KMS-11 (cell line): Measurements from ENCODE around the gene IL26.

ENCODE experiments used
- H2AFZ ChIP-seq: fragments of 200-600 bp; sonication (generic); 2 replicates; pipeline ENCODE4 v1.6.1; 2016; ENCODE audit warnings: antibody characterized with exemption, mixed run types, low read depth
- H3K27ac ChIP-seq: fragments of 200-600 bp; sonication (generic); 2 replicates; pipeline ENCODE4 v1.6.1; 2016; ENCODE audit warnings: mild to moderate bottlenecking, mixed run types
- H3K27me3 ChIP-seq: fragments of 200-600 bp; sonication (generic); 2 replicates; pipeline ENCODE4 v1.6.1; 2017; ENCODE audit warnings: mild to moderate bottlenecking, low read depth, mixed run types, moderate library complexity; ENCODE audit not compliant: insufficient read depth
- H3K36me3 ChIP-seq: fragments of 200-600 bp; sonication (generic); 2 replicates; pipeline ENCODE4 v1.6.1; 2017; ENCODE audit warnings: mild to moderate bottlenecking, mixed run types; ENCODE audit not compliant: insufficient read depth
- H3K4me1 ChIP-seq: fragments of 200-600 bp; sonication (generic); 2 replicates; pipeline ENCODE4 v1.6.1; 2016; ENCODE audit warnings: mild to moderate bottlenecking, low read depth, mixed run types; ENCODE audit not compliant: poor library complexity, severe bottlenecking
- H3K4me2 ChIP-seq: fragments of 200-600 bp; sonication (generic); 2 replicates; pipeline ENCODE4 v1.7.0; 2016; ENCODE audit warnings: mild to moderate bottlenecking, mixed run types
- H3K4me3 ChIP-seq: fragments of 200-600 bp; sonication (generic); IDR thresholded peaks from 2 replicates; pipeline ENCODE4 v1.6.1; 2017; ENCODE audit warnings: low read depth, low read length, mixed read lengths; ENCODE audit not compliant: insufficient read depth
- H3K79me2 ChIP-seq: fragments of 200-600 bp; sonication (generic); 2 replicates; pipeline ENCODE4 v1.6.1; 2016; ENCODE audit warnings: low read depth, mixed run types; ENCODE audit not compliant: insufficient read depth
- H3K9ac ChIP-seq: fragments of 200-600 bp; sonication (generic); 2 replicates; pipeline ENCODE4 v1.6.1; 2016; ENCODE audit warnings: mild to moderate bottlenecking, mixed run types
- H4K20me1 ChIP-seq: fragments of 200-600 bp; sonication (generic); 2 replicates; pipeline ENCODE4 v1.6.1; 2016; ENCODE audit warnings: mild to moderate bottlenecking, mixed run types; ENCODE audit not compliant: insufficient read depth
- CTCF ChIP-seq: fragments of 200-600 bp; sonication (generic); conservative IDR thresholded peaks from 2 replicates; pipeline ENCODE4 v1.6.1; 2017; ENCODE audit warnings: low read depth, mild to moderate bottlenecking, antibody characterized with exemption, low read length, moderate library complexity, mixed read lengths

IL26 gene

GRCh38 chr12:68269779-68270178 is 44.2 kb upstream of the IL26 start:
- H3K4me3 ChIP-seq: no peak overlapping the region
- H3K4me2 ChIP-seq: no peak overlapping the region
- no peaks in the 10 kb centered on the region for H4K20me1 ChIP-seq
- no peak overlapping the region for H2AFZ ChIP-seq
- H3K27ac ChIP-seq: no peak overlapping the region
- H3K36me3 ChIP-seq: no peaks in the 10 kb centered on the region
- no peak overlapping the region for H3K9ac ChIP-seq
- no peaks in the 10 kb centered on the region for H3K27me3 ChIP-seq
- no peak for TF ChIP-seq CTCF
- no peaks in the 10 kb centered on the region for H3K79me2 ChIP-seq
- peaks cover 15% of the 10 kb centered on the region for H3K4me1 ChIP-seq

DNA sequence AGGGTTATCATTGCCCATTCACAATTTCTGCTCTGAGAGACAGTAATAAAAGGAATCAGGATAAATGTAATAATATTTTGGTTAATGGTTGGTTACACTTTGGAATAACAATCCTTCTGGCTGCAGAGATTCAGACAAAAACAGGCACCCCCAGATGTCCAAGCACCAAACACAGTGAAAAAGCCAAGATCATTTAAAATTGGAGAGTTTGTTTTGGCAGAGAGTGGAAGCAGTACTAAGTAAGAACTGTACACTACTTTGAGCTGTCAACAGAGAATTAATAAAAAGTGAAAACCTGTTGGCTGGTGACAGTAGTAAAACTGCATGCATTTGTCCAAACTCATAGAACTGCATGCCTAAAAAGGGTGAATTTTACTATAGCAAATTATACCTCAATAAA is 43.4 kb upstream of the IL26 start:
- Histone ChIP-seq H3K27ac (no peak overlapping the region), H3K9ac (no peak overlapping the region), H3K36me3 (no peaks in the 10 kb centered on the region), H3K4me3 (no peak overlapping the region), H3K4me2 (no peak overlapping the region), H4K20me1 (no peaks in the 10 kb centered on the region), H3K4me1 (peaks cover 15% of the 10 kb centered on the region), H2AFZ (no peak overlapping the region), H3K27me3 (no peaks in the 10 kb centered on the region), H3K79me2 (no peaks in the 10 kb centered on the region)
- TF ChIP-seq CTCF: no peak

DNA sequence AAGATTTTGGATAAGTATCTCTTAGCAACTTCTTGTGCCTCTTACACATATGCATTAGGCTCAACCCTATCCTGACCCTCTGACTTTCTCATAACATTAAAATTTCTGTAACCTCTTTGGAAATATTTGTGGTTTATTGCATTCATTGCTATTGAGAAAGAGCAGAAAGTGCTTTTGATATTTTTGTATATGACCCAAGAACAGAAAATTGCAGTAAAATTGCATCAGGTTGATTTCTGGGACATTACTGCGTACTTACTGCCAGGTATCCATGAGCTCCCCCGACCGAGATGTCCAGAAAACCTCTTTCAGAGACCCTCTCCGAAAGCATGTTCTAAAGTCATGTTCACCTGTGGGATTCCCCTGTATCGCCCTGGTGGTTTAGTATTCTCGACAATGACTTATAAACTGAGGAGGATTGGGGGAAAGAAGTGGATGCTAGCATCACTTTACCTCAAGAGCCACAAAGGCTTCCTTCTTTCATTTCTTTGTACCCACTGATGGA is 42.3 kb upstream of the IL26 start:
- H3K79me2 ChIP-seq: no peaks in the 10 kb centered on the region
- H3K27me3 ChIP-seq: no peaks in the 10 kb centered on the region
- H3K27ac ChIP-seq: no peak overlapping the region
- no peak overlapping the region for H3K4me2 ChIP-seq
- H2AFZ ChIP-seq: no peak overlapping the region
- no peak overlapping the region for H3K4me3 ChIP-seq
- peaks cover 15% of the 10 kb centered on the region for H3K4me1 ChIP-seq
- no peaks in the 10 kb centered on the region for H4K20me1 ChIP-seq
- no peaks in the 10 kb centered on the region for H3K36me3 ChIP-seq
- TF ChIP-seq CTCF: no peak
- no peak overlapping the region for H3K9ac ChIP-seq

GRCh38 chr12:68264857-68265256 is 39.2 kb upstream of the IL26 start:
- Histone ChIP-seq H3K4me3 (no peak overlapping the region), H3K9ac (no peak overlapping the region), H3K4me2 (no peak overlapping the region), H3K27me3 (no peaks in the 10 kb centered on the region), H3K27ac (no peak overlapping the region), H3K4me1 (peaks cover 22% of the 10 kb centered on the region), H3K36me3 (no peaks in the 10 kb centered on the region), H3K79me2 (no peaks in the 10 kb centered on the region), H4K20me1 (no peaks in the 10 kb centered on the region), H2AFZ (no peak overlapping the region)
- TF ChIP-seq CTCF: no peak
